Activated CD8-positive, alpha-beta memory T cell treated with anti-CD3 and anti-CD28 coated beads, Interleukin-2, amount 50 U/mL, for 1 hour (primary cell): ENCODE measurements around the gene C10orf95.
"Not testable (repeated sequence)": the region's sequence is repeated elsewhere in the genome, so short reads cannot be mapped to it uniquely, and the experiment has no call there.

Experiments used
- DNase-seq: peaks from one replicate; pipeline ENCODE4 v3.0.0-alpha.2; 2020; ENCODE audit errors: extremely low read depth

C10orf95 gene, protein sequence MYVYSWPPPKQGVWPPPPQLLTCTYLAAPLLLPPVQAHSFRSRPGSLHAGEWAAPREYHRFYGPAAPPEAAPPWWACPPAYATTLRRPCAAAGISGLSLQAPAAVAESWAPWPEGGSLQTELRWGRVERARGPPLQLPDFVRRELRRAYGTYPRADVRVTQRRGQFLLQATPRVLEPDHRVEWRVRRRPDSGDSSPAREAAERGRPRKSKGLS

DNA sequence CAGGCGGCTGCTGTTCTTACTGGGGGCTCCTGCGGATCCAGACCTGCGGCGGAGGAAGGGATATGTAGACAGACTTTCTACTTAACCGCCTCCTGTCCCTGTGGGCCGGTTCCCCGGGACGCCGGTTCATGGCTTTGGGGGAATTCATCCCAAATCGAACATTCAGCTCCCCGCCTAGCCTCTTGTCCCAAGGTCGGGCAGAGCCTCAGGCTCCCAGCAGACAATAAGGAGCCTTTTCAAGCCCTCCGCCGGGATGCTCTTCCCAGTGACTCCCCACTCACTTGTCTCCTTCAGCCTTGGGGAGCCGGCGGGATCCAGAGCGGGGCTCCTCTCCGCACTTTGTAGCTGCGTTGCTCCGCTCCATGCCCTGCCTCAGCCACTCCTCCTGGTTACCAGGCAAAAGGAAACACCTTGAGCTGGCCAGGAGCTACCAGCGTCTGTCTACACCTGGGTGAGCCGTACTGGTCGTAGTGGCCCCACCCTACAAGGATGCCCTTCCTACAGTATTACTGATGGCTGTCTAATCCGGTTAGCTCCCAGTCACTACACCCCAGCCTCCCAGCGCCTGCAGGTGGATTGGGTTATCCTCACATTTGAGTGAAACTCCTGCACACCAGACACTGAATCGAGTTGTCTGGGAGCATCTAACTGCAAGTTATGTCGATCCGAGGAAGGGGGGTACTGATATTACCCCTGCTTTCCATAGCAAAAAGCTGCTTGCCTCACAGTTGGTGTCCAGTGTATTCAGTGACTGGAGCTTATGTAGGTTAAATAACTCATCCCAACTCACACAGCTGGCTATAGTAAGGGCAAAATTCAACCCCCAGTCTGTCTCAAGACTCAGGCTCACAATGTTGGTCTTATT, at the start of gene C10orf95:
Gene C10orf95, minus strand, starts transcription at position 439 of the 865 bp plus-strand sequence. CDS start 450 bp downstream, outside the sequence.
- DNase-seq, result no peak

DNA sequence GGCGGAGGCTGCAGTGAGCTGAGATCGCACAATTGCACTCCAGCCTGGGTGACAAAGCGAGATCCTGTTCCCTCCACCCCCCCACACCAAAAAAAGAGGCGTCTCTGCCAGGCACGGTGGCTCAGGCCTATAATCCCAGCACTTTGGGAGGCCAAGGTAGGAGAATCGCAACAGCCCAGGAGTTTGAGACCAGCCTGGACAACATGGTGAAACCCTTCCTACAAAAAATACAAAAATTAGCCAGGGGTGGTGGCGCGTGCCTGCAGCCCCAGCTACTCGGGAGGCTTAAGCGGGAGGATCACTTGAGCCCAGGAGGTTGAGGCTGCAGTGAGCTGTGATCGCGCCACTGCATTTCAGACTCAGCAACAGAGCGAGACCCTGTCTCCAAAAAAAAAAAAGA, 49.3 kb upstream of the C10orf95 start:
- DNase-seq, result not testable (repeated sequence)

DNA sequence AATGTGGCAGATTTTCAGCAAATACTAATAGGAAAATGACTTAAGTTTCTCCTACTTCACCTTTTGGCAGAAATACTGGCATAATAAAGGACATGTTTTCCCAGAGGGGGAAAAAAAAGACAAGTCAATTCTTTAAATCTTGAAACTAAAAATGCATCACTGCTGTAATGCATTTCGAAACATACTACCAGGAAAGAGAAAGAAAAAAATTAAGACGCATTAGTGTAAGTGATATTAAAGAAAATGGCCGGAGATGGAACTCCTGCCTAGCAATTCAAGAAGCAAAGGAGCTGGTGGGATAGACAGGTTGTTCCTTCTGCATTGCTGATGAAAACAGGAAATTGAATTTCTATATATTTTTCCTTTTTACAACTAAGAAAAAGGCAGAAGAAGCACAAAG, 48.0 kb upstream of the C10orf95 start:
- DNase-seq, result no peak

DNA sequence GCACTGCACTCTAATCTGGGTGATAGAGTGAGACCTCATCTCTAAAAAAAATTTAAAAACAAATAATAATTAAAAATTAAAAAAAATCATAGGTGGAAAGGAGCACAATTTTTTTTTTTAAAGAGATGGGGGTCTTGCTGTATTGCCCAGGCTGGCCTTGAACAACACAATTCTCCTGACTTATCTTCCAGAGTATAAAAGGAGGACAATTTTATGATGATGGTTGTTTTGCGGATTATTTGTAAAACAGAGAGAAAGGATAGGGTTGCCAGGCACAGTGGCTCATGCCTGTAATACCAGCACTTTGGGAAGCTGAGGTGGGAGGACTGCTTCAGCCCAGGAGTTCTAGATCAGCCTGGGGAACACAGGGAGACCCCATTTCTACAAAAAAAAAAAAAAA, 46.2 kb upstream of the C10orf95 start:
- no peak for DNase-seq

DNA sequence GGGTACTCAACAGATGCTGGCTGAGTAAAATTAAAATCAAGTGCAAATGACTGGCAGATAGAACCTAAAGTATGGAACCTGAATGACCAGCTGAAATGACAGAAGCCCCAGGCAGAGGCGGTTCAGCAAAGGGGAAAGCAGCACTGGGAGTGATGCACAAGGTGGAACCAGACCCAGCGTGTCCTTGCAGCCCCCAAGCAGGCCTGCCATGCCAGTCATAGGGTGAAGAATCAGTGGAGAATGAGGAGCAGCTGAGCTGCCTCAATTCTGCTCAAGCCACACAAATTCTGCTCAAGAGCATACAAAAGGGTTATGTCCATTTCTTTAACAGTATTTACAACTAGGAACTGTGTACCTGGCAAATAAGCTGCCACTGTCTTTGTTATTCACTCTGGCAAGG, 42.4 kb upstream of the C10orf95 start:
- no peak for DNase-seq

DNA sequence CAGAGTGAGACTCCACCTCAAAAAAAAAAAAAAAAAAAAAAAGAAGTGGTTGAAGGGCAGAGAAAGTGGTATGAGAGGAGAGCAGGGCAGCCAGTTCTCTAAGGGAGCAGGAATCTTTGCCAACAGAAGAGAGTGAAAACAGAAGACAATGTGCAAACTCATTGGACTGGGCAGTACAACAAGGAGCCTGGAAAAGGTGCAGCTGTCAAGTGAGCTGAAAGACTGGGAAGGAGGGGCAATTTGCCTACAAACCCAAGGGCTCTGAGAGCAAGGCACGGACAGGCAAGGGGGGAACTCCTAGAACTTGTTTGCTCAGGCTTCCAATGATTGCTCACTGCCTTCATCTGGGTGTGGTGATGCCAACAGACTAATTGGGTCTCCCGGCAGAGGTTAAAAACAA, 41.6 kb upstream of the C10orf95 start:
- DNase-seq, result no peak

DNA sequence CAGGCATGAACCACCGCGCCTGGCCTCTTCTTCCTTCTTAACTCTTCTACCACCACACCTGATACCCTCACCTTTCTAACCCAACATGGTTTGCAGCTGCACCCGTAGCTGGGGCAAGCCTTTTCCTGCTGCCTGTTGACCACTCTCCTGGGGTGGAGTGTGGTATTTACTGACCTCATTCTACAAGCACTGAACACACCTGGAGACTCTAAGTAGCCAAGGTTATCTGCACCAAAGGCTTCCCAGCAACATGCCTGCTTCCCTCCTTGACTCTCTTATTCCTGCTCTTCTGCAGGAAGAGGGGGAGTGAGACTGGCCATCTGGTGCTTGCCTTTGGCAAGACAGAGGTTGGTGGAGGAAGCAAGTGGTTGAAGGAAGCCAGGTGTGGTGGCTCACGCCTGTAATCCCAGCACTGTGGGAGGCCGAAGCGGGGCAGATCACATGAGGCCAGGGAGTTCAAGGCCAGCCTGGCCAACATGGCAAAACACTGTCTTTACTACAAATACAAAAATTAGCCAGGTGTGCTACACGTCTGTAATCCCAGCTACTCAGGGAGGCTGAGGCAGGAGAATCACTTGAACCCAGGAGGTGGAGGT, 41.1 kb upstream of the C10orf95 start:
- no peak for DNase-seq

DNA sequence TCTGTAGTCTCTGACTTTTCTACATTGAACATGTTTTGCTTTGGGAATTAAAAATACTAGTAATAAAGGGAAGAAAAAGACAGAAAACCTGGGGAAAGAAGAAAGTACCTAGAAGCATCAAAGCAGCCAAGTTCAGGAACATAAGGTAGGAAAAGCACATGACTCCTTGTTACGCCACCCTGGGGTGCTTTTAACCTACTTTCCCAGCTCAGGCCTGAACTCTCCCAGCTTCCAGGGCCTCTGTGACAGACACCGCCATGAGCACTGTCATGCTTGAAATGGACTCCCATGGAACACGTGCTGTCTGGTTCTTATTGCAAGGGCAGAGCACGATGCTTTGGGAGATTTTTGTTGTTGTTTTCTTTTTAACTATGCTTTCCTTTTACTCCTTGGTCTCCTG, 39.8 kb upstream of the C10orf95 start:
- no peak for DNase-seq

DNA sequence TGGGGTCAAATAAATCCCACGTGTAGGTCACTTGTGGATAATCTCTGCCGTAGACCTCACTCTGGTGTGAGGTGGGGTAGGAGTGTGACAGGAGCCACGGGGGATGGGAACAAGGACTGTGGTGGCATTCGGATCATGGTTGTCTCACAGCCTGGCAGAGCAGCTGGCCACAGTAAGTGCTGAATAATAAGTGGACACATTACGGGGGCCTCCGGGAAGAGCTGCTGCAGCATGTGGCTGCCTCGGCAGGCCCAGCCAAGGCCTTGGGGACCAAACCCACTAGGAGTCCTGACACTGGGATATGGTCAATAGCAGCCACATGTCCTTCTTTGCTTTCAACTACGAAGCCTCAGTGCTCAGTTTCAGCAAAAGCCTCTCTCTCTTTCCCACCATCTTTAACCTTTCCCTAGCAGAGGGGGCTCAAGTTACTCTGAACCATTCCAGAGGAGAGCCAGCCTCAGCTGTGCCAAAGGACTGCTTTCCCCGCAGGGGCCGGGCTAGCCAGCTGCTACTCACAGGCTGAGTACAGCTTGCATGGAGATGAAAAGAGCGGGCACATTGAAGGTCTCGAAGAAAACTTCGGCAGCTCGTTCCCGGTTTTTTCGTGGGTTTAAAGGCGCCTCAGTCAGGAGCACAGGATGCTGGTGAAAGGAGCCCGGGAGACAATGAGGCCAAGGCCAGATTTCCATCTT, 33.9 kb upstream of the C10orf95 start:
- no peak for DNase-seq

DNA sequence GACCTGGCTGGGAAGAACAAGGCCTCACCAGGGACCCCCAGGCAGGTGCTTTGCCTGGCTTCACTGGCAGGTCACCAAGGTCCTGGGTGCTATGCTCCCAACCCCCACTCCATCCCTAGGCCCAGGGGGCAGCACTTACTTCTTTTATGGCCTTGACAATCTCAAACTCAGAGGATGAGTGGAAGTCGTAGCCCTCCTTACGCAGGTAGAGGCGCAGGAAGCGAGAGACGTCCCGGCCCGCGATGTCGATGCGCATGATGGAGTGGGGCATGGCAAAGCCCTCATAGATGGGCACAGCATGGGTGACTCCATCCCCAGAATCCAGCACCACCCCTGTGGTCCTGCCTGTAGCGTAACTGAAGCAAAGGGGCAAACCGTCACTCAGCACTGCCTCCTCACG, 32.7 kb upstream of the C10orf95 start:
- no peak for DNase-seq

DNA sequence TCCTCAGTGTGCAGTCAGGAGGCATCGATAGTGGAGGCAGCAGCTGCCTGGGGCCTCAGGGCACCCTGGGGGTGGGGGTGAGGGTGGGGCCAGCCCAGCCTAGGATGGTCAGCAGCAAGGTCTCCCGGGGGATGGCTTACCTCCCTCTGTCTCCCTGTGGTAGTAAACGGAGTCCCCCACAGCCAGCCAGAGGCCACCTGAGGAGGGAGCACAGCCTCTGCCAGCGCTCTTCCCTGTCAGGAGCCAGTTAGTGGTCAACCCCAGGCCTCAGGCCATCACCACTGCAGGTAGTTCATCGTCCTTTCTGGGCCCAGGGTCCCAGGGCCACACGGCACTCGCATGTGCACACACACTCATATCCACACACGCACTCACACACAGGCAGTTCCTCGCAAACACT, 29.1 kb upstream of the C10orf95 start:
- no peak for DNase-seq

DNA sequence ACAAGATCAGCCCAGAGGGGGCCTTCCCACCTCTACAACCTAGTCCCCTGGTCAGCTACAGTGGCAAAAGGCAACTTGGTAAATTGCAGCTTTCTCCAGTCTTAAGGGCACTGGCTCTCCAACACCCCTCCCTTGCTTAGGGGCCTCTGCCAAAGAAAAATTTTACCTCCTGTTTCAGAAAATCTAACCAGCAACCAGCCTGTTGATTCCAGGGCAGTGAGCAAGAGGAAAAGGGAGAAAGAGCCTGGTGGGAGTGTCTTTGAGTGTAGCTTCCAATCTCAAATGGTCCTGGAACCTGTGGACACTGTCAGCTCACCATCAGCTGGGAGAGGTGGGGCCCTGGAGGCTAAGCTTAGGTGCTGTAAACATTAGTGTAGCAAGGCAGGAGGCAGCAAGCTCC, 28.3 kb upstream of the C10orf95 start:
- no peak for DNase-seq

DNA sequence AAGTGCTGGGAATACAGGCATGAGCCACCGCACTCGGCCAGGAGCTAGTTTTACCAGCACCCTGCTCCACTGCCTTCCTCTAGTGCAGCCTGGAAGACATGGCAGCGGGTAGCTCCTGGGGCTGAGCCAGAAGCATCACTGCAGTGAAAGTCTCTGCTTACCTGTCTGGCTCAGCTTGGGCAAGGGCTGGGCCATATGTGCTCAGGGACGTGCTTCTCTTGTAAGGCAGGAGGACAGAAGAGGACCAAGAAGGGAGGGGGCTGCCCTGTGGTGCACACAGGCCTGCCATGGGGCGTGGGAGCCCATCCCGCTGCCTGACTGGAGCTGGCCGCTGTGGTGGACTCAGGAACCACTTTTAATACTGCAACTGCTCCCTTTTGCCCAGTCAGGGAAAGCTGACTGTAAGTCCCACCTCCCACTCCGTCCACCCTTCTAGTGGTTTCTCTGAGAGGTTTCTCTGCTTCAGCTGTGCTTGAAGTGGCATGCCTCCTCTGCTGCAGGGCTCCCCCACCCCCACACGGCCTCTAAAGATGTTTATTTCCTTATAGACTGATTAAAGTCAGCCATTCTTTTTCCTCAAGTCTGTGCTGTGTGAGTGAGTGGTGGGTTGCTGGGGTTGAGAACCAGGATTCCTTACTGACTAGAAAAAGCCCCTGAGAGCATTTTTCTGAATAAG, 25.3 kb upstream of the C10orf95 start:
- no peak for DNase-seq

DNA sequence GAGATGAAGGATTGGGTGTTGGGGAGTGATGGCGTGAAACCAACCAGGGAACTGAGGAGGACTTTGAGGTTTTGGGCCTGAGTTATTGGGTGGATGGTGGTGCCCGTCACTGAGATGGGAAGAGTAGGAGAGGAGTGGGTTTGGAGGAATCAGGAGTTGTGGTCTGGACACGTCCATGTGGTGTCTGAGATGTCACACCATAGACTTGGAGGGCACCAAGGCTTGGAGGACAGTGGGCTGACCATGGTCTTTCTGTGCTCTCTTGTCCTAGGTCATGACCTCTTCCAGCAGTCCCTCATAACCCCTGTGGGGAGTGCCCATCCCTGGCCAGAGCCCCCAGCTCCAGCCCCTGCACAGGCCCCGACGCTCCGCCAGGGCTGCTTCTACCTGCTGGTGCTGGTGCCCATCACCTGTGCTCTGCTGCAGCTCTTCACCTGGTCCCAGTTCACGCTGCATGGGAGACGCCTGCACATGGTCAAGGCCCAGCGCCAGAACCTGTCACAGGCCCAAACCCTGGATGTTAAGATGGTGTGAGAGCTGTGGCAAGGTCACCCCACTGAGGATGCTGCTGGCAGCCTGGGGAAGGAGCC, 24.2 kb upstream of the C10orf95 start:
- DNase-seq, result no peak

DNA sequence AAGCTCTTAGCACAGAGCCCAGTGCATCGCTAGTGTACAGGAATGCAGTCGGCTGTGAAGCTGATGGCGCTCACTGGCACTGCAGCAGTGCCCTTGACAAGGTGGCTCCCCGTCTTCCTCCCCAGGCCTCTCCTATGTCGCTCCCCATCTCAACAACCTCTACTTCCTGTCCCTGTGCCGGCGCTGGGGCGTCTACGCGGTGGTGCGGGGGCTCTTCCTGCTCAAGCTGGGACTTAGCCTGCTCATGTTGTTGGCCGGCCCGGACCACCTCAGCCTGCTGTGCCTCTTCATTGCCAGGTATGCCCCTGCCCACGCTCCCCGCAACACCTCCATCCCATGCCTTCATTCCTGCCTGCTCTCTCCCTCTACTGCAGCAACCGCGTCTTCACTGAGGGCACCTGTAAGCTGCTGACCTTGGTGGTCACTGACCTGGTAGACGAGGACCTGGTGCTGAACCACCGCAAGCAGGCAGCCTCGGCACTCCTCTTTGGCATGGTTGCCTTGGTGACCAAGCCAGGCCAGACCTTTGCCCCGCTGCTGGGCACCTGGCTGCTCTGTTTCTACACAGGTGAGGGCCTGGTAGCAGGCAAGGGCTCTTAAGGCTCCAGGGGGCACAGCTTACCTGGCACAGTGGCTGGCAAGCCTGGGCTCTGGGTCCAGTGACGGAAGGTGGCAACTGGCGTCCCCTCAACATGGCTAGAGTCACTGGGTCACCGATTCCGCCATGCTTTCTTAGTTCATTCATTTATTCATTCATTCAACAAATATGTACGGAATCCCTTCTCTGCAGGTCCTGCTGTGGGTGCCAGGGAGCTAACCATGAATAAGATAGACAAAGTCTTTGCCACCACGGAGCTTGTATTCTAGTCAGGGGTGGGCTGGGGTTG, 22.3 kb upstream of the C10orf95 start:
- DNase-seq, result no peak

DNA sequence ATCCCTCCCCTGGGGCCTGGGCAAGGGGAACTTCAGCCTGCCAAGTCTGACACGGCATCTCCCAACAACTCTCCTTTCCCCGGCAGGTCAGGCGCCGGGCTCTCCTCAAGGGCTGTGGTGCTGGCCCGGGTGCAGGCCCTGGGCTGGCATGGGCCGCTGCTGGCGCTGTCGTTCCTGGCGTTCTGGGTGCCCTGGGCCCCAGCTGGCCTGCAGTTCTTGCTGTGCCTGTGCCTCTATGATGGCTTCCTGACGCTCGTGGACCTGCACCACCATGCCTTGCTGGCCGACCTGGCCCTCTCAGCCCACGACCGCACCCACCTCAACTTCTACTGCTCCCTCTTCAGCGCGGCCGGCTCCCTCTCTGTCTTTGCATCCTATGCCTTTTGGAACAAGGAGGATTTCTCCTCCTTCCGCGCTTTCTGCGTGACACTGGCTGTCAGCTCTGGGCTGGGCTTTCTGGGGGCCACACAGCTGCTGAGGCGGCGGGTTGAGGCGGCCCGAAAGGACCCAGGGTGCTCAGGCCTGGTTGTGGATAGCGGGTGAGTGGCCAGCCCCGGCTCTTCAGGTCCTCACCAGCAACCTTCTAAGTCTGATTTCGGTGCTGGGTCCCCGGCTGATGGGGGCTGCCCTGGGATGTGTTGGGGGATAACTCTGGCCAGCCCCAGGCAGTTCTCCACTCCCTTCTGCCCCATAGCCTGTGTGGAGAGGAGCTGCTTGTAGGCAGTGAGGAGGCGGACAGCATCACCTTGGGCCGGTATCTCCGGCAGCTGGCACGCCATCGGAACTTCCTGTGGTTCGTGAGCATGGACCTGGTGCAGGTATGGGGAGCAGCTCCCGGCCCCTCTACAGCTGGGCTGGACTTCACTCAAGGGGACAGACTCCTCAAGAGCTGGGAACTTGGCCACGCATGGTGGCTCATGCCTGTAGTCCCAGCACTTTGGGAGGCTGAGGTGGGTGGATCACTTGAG, 19.5 kb upstream of the C10orf95 start:
- no peak for DNase-seq

DNA sequence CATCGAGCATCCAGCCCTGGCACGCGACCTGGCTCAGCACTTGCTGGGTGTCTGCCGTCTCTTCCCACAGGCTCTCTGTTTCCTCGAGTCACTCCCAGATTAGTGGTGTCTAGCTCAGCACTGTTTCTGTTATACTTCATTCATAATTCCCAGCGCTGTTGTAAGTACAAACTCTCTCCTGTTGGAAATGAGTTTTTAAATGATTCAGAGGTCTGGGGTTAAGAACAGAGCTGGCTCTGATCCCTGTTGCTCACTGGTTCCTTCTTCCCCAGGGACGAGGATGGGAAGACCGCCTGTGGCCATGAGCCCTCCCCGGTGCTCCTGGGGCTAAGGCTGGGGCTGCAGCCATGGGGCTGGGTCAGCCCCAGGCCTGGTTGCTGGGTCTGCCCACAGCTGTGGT, 17.3 kb upstream of the C10orf95 start:
- DNase-seq, result no peak

DNA sequence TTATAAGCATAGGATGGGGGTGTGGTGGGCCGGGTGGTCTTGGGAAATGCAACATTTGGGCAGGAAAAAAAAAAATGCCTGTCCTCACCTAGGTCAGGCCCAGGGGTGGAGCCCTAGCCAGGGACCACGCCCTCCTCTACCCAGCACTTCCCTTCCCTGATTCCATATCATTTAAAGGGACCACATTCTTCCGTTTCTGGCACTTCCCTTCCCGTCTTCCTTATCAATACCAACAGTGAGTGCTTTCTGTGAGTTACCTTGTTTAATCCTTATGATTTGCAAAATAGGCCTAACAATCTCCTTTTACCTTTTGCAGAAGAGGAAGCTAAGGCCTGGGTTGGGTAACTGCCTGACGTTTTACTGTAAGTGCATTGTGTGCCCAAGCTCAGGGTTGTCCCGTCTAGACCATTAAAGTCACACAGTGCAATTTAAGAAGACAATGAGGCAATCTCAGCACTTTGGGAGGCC, 16.7 kb upstream of the C10orf95 start:
- no peak for DNase-seq

DNA sequence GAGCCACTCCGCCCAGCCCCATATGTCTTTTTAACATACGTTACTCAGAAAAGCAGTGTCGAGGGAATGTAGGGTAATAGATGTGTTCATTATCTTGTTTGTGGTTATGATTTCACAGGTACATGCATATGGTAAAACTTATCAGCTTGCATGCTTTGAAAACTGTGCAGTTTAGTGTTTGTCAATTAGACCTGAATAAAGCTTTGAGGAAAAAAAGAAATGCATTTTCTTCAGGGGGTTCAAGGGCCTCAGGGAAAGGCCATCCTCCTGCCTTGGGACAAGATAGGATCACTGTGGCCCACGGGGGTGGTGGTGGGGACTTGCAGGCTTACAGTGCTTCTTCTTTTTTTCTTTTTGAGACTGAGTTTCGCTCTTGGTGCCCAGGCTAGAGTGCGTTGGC, 16.0 kb upstream of the C10orf95 start:
- DNase-seq, result no peak
